ENCODE measurements around the gene AKNAD1. TPM values are rescaled to one million over a fixed set of nuclear protein-coding genes. Genes with fewer than 3 reads are reported as not detected.

The AKNAD1 gene
- total RNA-seq, 4 donors from 2014 or later = 0.84 TPM; not detected in 3

DNA sequence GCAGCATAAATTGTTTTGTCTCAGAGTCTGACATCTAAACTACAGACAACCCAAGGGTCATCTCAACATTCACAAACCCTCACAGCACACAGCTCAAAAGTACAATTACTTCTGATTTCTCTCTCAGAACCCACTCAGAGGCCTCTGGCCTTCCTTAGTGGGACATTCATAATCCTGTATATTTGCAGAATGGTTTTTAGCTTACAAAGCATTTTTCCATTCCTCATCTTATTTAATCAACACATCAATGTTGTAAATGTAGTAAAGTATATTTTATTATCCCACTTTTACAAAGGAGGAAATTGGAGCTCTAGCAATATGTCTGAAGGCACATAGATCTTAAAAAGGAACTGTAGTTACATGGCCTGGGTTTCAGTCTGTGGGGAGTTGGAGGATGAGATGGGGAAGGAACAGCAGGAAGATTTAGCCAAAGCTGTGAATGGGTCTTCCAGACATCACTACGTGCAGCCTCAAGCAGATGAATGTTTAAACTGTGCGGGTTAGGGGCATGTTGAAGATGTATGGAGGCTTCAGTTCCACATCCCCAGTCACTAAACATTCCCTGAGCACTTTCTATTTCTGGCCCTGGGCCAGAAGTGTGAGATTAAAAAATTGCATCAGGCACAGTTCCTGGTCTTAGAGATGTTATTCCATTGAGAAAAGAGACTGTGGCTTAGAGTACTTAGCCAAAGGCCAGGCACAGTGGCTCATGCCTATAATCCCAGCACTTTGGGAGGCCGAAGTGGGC is 13.3 kb downstream of the AKNAD1 start:
- no peak for ATAC-seq (ENCODE audit: low FRiP score)
- DNase-seq (ENCODE audit: low spot score) = no peak
- TF ChIP-seq CTCF (IDR thresholded peaks at IDR 0.05) = no peak

DNA sequence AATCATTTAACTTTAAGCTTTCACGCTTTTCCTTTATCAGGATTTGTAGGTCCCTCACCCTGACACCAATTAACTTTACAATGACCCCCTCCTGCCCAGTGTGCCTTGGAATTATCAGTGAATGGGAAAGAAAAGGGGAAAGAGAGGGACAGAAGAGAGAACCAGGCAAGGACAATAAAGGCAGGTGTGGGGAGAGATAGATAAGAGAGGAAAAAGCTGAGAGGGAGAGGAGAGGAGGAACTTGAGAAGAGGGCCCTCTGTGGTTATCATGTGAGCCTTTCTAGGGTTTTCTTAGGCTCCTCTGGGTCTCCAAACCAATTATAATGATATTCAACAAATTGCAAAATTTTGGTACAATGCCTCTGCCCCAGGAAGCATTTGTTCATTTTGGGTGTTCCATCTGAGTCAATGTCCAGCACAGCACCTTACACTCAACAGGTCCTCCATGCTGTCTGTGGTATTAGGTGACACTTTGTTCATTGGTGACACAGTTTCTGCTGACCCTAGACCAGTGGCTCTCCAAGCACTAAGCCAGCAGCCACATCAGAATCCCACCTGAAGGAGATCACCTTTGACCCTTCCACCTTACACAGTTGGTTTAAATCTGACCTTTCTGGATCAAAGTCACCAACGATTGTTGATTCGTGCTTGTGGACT is 14.2 kb downstream of the AKNAD1 start:
- DNase-seq (ENCODE audit: low spot score) (no peak), ATAC-seq (ENCODE audit: low FRiP score) (no peak)
- TF ChIP-seq CTCF (IDR thresholded peaks at IDR 0.05) = no peak

GRCh38 chr1:108841703-108842102 is 15.2 kb downstream of the AKNAD1 start:
- DNase-seq (ENCODE audit: low spot score) = no peak
- no peak for ATAC-seq (ENCODE audit: low FRiP score)
- TF ChIP-seq CTCF (IDR thresholded peaks at IDR 0.05) = no peak

DNA sequence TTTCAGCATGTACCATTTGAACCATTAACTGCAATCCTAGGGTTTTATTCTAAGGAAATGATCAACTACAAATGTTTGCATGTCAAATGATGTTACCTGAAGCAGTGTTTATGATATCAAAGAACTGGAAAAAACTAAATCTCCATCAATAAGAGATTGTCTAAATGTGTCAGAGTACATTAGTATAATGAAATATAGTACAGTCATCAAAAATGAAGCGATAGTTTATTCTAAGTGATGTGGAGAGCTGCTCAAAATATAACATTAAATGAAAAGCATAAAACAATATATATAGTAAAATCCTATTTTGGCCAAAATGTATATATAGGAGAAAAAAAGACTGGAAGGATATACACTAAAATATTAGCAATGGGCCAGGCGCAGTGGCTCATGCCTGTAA is 24.0 kb downstream of the AKNAD1 start:
- ATAC-seq (ENCODE audit: low FRiP score) = no peak
- DNase-seq (ENCODE audit: low spot score) = no peak

DNA sequence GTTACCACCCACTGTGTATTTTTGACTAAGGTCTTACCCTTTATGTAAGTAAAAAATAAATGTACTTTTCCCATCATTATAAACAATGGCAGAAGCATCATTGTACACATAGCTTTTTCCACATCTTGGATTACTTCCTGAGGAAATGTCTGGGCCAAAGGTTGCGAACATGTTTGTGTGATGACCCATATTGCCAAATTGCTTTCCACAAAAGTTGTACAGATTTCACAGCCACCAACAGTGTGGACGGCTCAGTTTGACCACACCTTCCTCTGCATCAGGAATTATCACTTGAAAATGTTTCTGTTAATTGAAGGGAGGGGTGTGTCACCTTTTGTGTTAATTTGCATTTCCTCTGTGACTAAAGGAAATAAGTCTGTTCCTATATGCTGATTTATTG is 25.7 kb downstream of the AKNAD1 start:
- no peak for ATAC-seq (ENCODE audit: low FRiP score)
- DNase-seq (ENCODE audit: low spot score) = no peak
- TF ChIP-seq CTCF (IDR thresholded peaks at IDR 0.05) = no peak

More for the DNA sequence above, 24.0 kb downstream of the AKNAD1 start:
- no peak for TF ChIP-seq CTCF (IDR thresholded peaks at IDR 0.05)

- peak; percentile 69 for ATAC-seq (ENCODE audit: low FRiP score)
- TF ChIP-seq CTCF (IDR thresholded peaks at IDR 0.05) = no peak
- DNase-seq (ENCODE audit: low spot score) = peak; percentile 33
Measured at GRCh38 chr1:108830119-108831008, 26.5 kb downstream of the AKNAD1 start.
